GM12801 (cell line): ENCODE results near the gene SLC25A22.

ENCODE experiments used
- TF ChIP-seq, protein P1 (sequence below): IDR thresholded peaks from one replicate; pipeline ENCODE4 v1.5.1; 2011; ENCODE audit warnings: control low read depth; ENCODE audit not compliant: insufficient read length; ENCODE audit errors: extremely low read depth

The SLC25A22 gene

DNA sequence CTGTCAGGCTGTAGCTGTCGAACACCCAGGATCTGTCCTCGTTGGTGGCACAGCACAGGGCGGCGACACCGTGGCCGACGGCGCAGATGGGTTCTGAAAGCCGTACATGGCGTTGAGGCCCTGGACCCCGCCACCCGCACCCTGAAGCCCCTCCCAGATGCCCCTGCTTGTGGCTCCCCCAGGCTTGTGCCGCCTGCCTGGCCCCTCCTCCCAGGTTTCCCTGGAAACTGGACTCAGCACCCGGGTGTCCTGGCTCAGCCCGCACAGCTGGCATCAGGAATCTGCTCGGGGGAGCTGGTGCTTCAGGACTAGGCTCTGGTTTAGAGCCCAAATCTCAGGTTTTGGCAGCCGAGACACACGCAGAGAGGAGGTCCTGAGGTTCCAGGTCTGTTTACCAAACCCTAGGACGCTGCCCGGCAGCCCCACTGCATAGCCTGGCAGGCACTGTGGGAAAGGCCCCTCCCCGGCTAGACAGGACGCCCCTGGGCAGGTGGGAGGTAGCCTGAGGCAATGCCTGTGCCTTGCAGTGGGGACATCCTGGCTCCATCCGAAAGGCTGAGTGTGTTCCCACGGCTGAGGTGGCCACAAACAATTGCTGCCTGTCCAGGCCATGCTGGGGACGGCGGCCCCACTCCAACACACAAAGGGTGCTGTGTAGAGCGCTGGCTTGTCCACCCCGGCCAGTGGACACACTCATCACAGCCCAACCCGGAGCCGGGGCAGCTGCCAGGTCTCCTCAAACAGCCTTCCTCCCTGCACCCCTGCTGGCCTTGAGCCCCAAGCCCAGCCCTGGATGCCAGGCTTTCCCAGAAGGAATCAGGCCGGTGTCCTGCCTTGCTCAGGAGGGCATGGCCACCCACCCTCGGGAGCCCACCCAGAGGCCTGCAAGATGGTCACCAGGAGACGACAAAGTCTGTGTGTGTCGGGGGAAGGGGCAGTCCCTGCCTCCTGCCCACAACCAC is 25.4 kb downstream of the SLC25A22 start:
- TF ChIP-seq, protein P1, sequence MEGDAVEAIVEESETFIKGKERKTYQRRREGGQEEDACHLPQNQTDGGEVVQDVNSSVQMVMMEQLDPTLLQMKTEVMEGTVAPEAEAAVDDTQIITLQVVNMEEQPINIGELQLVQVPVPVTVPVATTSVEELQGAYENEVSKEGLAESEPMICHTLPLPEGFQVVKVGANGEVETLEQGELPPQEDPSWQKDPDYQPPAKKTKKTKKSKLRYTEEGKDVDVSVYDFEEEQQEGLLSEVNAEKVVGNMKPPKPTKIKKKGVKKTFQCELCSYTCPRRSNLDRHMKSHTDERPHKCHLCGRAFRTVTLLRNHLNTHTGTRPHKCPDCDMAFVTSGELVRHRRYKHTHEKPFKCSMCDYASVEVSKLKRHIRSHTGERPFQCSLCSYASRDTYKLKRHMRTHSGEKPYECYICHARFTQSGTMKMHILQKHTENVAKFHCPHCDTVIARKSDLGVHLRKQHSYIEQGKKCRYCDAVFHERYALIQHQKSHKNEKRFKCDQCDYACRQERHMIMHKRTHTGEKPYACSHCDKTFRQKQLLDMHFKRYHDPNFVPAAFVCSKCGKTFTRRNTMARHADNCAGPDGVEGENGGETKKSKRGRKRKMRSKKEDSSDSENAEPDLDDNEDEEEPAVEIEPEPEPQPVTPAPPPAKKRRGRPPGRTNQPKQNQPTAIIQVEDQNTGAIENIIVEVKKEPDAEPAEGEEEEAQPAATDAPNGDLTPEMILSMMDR: no peak

DNA sequence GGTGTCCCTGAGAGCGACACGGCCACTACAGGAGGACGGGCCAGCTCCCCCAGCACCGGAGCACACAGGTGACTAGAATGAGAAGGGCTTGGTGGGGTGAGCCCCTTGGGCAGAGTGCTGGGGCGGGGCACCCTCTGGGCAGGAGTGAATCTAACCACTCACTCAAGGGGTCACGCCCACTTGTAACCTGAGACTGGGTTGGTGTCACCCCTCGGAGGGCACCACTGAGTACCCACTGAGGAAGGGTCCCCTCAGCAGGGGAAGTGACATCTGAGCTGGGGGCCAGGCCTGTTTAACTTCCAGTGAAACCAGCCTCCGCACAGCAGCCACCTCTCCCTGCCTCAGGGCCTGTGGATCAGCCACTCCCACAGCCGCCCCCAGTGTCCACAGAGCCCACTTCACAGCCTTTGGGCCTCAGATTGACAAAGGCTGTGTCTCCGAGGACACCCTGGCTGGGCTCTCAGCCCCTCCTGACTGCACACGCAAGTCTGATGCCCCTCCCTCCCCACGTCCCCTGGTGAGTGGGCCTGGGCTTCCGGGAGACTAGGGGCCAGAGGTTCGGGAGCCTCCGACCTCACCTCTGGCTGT is 26.4 kb downstream of the SLC25A22 start:
- TF ChIP-seq, protein P1: no peak

DNA sequence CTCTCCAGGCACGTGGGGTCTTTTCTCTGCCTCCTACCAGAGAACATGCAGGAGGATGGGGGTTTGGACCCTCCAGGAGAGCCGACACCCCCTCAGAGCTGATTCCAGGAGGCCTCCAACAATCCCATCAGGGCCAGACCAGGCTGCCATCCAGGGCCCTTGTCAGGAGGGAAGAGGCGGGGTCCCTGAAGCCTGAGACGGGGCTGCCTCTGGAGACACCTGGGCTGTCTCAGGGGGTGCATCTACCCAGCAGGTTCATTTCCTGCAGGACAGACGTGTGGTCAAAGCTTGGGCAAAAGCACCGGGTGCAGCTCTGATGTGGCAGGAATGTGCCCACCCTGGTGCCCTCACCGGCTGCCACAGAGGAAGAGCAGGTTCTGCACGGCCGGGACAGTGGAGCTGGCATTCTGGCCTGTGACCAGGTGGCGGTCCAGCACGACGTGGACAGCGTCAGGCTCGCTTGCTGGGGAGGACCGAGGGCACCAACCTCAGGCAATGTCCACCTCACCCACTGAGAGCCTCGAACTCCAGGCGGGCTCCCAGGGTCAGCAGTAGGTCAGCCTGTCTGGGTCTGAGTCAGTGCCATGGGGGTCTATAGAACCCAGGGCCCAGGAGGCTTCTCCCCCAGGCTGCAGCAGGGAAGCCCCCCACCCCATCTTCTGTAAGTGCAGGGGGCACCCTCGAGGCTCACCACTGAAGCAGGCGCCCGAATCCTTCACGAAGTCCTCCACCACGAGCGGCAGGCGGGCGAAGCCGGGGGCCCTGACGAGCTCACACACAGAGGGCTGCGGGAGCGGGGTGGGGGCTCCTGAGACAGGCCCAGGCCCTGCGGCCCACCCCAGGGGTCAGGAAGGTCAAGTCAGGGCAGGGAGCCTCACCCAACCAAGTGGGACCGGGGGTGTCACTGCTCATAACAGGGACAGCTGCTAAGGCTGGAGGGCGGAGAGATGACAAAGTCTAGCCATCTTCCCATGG is 27.2 kb downstream of the SLC25A22 start:
- TF ChIP-seq, protein P1: no peak

GRCh38 chr11:769887-770641 is 28.0 kb downstream of the SLC25A22 start:
- TF ChIP-seq, protein P1: no peak

GRCh38 chr11:767238-767637 is 30.8 kb downstream of the SLC25A22 start:
- TF ChIP-seq, protein P1: no peak

- TF ChIP-seq, protein P1: no peak
These were observed 31.2 kb downstream of the SLC25A22 start for GRCh38 chr11:766936-767210.
